Activated T-cell treated with anti-CD3 and anti-CD28 coated beads, Interleukin-2, amount 50 U/mL, for 1 hour (primary cell): ENCODE results near the gene CAMK1G.

Experiments used
- DNase-seq: peaks from one replicate; pipeline ENCODE4 v3.0.0-alpha.2; 2020

CAMK1G gene

GRCh38 chr1:209601809-209602657 is 18.5 kb downstream of the CAMK1G start:
- peak; percentile 26 for DNase-seq

DNA sequence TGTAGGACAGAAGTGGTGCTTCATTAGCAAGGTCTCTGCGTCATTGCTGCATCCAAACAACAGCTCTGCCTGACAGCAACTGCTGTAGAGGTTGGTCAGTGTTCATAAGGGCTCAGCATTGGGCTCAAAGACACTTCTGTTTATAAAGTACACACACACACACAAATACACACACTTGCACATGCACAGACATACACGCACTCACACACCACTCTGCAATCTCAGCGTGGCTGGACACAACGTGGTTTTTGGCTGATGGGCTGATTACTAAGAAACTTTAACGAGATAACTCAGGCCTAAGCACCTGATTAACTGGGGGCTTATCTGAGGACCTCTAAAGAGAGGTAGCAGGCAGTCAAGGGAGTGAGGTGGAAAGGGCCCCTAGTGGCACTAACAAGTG is 20.4 kb downstream of the CAMK1G start:
- no peak for DNase-seq

- no peak for DNase-seq
Measured at GRCh38 chr1:209607102-209607794, 23.7 kb downstream of the CAMK1G start.

DNA sequence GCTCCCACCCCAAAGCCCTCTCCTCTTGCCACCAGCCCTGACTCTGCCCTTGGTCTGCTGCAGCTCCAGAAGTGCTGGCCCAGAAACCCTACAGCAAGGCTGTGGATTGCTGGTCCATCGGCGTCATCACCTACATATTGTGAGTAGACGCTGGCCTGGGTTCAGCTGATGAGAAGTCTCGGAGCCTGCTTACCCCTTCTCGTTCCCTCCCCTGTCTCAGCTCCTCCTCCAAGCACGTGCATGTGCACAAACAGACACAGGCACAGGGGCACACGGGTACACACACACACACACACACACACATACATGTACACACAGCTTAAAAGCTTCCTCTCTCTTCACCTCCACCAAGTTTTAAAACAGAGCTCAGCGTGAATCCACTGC is 24.3 kb downstream of the CAMK1G start:
- DNase-seq = no peak

DNA sequence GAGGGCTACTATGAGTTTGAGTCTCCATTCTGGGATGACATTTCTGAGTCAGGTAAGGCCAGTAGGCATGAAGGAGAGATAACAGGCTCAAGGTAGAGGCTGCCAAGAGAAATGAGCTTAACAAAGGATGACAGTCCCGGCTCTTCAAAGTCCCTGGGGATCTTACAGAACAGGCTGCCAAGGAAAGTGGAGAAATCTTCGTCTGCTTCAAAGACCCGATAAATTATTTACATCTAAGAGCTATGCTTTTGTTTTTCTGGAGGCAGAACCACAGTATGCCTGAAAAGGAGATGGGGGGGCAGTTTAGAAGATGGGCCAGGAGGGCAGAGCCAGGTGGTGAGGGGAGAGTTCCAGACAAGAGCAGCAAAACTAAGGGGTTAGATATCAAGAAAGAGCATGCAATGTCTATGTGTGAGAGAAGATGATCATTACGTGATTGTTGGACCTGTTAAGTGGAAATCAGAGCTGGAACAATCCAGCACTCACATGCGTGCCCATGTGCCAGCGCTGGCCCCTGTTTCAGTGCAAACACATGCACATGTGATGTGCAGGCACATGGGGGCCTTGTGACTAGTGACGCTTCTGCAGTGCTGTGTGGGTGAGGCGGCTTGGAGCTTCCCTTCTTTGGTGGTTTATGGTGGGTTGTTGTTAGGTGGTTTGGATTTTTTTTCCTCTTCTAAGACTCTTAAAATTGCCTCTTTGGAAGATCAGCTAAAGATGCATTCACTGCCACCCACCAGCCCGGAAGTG is 25.7 kb downstream of the CAMK1G start:
- DNase-seq = no peak

DNA sequence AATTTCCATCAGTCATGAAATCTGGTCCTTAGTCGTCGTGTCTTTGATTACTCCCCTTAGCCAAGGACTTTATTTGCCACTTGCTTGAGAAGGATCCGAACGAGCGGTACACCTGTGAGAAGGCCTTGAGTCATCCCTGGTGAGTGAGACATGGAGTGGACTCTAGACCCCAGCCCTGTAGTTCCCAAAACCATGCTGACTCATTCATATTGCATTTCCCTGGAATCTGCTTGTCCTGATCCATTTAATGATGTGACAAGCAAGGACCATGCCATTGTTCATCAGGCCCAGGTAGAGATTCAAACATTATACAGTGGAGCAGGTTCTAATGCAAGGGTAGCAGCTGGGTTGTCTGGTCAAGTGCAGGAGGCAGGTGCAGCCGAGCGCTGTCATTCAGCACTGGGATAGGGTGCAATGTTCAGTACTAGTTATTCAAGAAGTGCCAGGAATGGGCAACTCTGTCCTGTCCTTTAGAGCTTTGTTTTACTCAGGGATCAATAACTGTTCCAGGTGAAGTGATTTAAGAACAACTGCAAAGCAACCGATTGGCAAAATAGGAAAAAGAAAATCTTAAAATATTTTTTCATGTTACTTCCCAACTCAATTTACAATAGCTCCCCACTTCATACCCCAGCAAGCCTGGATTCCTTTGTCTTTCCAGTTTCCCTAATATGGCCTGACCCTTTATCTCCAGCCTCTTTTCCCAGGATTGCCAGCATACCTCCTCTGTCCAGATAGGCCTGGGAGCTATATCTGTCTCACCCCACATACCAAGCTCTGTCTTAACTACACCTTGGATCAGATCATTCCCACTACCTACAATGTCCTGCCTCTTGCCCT is 26.5 kb downstream of the CAMK1G start:
- no peak for DNase-seq

GRCh38 chr1:209610631-209610905 is 27.1 kb downstream of the CAMK1G start:
- no peak for DNase-seq

GRCh38 chr1:209611771-209612570 is 28.5 kb downstream of the CAMK1G start:
- no peak for DNase-seq

DNA sequence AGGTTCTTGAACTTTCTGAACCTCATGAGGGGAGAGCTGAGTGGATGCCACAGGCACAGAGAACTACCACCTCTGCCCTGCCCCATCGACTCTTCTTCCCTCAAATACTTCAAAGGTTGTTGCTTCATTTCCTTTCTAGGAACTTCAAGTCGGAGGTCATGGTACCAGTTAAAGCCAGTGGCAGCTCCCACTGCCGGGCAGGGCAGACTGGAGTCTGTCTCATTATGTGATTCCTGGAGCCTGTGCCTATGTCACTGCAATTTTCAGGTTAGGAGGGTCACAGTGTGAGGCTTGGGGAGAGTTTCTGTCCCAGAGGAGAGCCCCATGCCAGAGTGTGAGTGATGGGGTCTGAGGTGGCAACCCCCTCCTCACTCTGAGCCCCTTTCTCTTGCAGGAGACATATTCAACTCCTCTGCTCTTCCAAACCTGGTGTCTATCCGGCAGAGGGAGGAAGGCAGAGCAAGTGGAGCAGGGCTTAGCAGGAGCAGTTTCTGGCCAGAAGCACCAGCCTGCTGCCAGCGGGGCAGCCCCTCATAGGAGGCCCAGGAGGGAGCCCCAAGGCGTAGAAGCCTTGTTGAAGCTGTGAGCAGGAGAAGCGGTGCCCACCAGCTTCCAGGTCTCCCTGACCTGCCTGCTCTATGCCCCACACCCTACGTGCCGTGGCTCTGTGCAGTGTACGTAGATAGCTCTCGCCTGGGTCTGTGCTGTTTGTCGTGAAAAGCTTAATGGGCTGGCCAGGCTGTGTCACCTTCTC is 29.3 kb downstream of the CAMK1G start:
- DNase-seq = no peak

DNA sequence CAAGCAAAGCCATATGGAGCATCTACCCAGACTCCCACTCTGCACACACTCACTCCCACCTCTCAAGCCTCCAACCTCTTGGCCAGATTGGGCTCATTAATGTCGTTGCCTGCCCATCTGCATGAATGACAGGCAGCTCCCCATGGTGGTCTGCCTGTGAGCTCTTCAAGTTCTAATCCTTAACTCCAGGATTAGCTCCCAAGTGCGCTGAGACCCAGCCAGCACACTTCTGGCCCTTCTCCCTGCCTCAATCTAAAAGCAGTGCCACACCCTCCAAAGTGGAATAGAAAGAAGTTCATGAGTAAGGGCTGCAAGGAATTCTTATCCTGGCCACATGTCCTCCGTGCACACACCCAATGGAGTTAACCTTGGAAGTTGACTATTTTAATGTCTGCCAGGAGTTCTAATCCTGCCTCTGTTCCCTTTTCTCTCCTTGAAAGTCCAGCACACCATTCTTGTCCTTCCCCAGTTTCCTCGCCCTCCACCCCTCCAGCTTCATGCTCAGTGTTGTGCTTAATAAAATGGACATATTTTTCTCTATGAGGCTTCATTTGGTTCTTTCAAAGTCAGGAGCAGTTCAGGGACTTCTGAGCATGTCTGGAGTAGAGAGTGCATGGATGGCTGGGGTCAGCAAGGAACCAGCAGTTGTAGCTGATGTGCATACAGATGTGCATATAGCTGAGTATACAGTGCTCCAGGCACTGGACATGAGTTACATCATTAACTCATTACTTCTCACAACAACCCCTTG is 30.1 kb downstream of the CAMK1G start:
- no peak for DNase-seq

- no peak for DNase-seq
Measured at GRCh38 chr1:209614151-209614420, 30.6 kb downstream of the CAMK1G start.

GRCh38 chr1:209614906-209615305 is 31.4 kb downstream of the CAMK1G start:
- DNase-seq = no peak

GRCh38 chr1:209616366-209617046 is 33.0 kb downstream of the CAMK1G start:
- no peak for DNase-seq

GRCh38 chr1:209617047-209617673 is 33.6 kb downstream of the CAMK1G start:
- no peak for DNase-seq

- DNase-seq = no peak
Measured at GRCh38 chr1:209617755-209618154, 34.2 kb downstream of the CAMK1G start.

GRCh38 chr1:209618291-209618690 is 34.8 kb downstream of the CAMK1G start:
- no peak for DNase-seq

GRCh38 chr1:209618756-209619420 is 35.4 kb downstream of the CAMK1G start:
- no peak for DNase-seq

GRCh38 chr1:209619696-209620486 is 36.4 kb downstream of the CAMK1G start:
- no peak for DNase-seq
